Suprapubic skin (tissue), 4 donors: ENCODE results near the gene CHRM2.

Experiments used
- POLR2A ChIP-seq, 2 donors: fragments of 450-650 bp; IDR thresholded peaks; one replicate each; pipeline ENCODE4 v1.6.1; 2017; ENCODE audit warnings: antibody characterized with exemption in 2 of 2, mild to moderate bottlenecking in 2 of 2, moderate library complexity in 2 of 2
- POLR2AphosphoS5 ChIP-seq, 3 donors: sonication (generic); formaldehyde crosslinking; IDR thresholded peaks; one replicate each; pipeline ENCODE4 v1.6.1; 2017; ENCODE audit warnings: antibody characterized with exemption in 3 of 3
- TF ChIP-seq, protein P1 (sequence below), 2 donors: fragments of 200-600 bp in 1 of 2; fragments of 450-650 bp in 1 of 2; sonication (generic) in 1 of 2; IDR thresholded peaks; one replicate each; pipeline ENCODE4 v1.5.1; 2016 to 2019; ENCODE audit warnings: antibody characterized with exemption in 2 of 2, mild to moderate bottlenecking in 1 of 2, moderate library complexity in 1 of 2

DNA sequence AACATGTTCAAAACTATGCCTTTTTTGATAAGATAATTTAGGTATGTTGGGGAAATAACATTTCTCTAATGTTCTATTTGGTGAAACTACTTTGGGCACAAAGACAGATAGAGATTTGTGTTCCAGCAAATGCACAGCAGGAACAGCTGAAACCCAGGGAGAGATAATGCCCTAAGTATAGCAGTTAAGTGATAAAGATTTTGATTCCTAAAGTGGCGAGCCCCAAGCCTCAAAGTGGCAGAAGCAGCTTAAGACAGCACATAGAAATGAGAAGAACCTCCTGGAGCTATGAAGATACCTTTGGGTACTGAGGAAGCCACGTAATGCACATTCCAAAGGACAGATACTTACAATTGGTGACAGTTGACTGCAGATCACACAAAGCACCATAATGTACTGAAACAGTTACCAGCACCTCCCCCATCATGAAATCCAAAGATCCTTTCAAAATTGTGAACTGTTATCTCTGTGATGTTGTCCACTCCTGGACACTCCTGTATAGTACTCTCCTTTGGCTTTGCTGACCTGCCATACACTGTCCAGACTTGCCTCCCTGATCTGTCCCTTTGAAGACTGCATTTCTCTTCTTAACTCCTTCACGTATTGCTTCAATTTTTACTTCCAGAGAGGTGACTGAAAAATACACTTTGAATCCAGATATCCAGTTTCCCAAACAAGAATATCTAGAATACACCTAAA, 62.9 kb downstream of the CHRM2 start:
- TF ChIP-seq, protein P1, sequence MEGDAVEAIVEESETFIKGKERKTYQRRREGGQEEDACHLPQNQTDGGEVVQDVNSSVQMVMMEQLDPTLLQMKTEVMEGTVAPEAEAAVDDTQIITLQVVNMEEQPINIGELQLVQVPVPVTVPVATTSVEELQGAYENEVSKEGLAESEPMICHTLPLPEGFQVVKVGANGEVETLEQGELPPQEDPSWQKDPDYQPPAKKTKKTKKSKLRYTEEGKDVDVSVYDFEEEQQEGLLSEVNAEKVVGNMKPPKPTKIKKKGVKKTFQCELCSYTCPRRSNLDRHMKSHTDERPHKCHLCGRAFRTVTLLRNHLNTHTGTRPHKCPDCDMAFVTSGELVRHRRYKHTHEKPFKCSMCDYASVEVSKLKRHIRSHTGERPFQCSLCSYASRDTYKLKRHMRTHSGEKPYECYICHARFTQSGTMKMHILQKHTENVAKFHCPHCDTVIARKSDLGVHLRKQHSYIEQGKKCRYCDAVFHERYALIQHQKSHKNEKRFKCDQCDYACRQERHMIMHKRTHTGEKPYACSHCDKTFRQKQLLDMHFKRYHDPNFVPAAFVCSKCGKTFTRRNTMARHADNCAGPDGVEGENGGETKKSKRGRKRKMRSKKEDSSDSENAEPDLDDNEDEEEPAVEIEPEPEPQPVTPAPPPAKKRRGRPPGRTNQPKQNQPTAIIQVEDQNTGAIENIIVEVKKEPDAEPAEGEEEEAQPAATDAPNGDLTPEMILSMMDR (IDR thresholded peaks at IDR 0.05), result no peak
- TF ChIP-seq POLR2A (IDR thresholded peaks at IDR 0.05) (no peak), POLR2AphosphoS5 (IDR thresholded peaks at IDR 0.05) (no peak)
